Right cardiac atrium (tissue), 5 donors: ENCODE data around the gene L1TD1. TPM values are rescaled to one million over a fixed set of nuclear protein-coding genes. Genes with fewer than 3 reads are reported as not detected.
"Not testable (repeated sequence)": the region's sequence is repeated elsewhere in the genome, so short reads cannot be mapped to it uniquely, and the experiment has no call there.

Experiments used
- ATAC-seq, 2 donors: fragments of 200-7000 bp; cut with Tn5 transposase; one replicate each; pipeline versions ENCODE4 v1.8.0 to v1.9.1; 2020; ENCODE audit warnings: moderate library complexity in 2 of 2, mild to moderate bottlenecking in 1 of 2
- DNase-seq, 3 donors: peaks; one replicate each; pipeline ENCODE4 v3.0.0-alpha.2; 2020
- H3K27ac ChIP-seq: one replicate; pipeline ENCODE4 v1.5.1; 2013; ENCODE audit warnings: mild to moderate bottlenecking, low read length, control low read depth, moderate library complexity
- H3K27me3 ChIP-seq: one replicate; pipeline ENCODE4 v1.6.1; 2013; ENCODE audit not compliant: control insufficient read depth, insufficient read depth
- H3K4me1 ChIP-seq: one replicate; pipeline ENCODE4 v1.6.1; 2013; ENCODE audit warnings: low read length; ENCODE audit not compliant: control insufficient read depth, insufficient read depth
- H3K4me3 ChIP-seq: one replicate; pipeline ENCODE4 v1.5.1; 2013; ENCODE audit warnings: low read length, control low read depth
- H3K9me3 ChIP-seq: one replicate; pipeline ENCODE4 v1.6.1; 2013; ENCODE audit warnings: low read length; ENCODE audit not compliant: control insufficient read depth
- WGBS: extraction: QIAGEN DNeasy Blood & Tissue Kit; methylation state at CpG from one replicate; pipeline ENCODE4 v1.1.7; 2013; 5-methylcytosine and 5-hydroxymethylcytosine counted together
- intact Hi-C, 4 donors: fragments of 100-400 bp; cut with DNase I; formaldehyde crosslinking; loops; one replicate each; pipeline versions ENCODE4 v1.11.0 to v1.14.0; 2022 to 2023
- polyA plus RNA-seq: library from polyadenylated mRNA; stranded (reverse); fragments of 200-250 nt; gene quantifications from one replicate; pipeline ENCODE4 v1.2.3, GENCODE V29; 2013
- total RNA-seq, 4 donors: library from RNA; stranded (reverse); fragmentation: NEBNext Ultra II Directional; extraction: Animal tissue kit (Norgen Biotek cat#: 25700); gene quantifications; one replicate each; pipeline ENCODE4 v1.2.1, GENCODE V29; 2021
- donor health status: healthy with polysubstance abuse.
- donor health status: DM: no; HTN: yes; CAD: no.
- donor health status: DM: no; HTN: no; CAD: no.
- donor health status: DM: no; HTN: yes; CAD: no; lungs with severe emphysema.
- donor health status: DM: yes; HTN: yes; CAD: no.

L1TD1 gene
- total and polyA plus RNA-seq, 5 donors = 0.05 to 0.11 (median 0.09) TPM; not detected in 2

DNA sequence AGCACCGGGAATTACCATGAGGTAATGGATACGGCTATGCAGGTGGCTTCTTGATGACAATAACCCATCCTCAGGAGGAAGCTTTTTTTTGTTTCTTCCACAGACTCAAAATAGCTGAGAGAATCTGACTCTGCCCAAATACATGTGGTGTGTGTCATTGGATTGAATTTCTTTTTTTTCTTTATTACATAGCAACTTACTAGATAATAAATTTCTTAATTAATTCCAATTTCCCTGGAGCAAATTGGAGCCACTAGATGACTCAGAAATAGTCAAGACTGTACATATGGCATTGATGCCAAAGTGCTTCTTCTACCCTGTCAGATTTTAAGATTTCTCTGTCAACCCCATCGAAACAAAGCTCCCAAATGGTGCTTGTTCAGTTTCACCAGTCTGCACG, 42.7 kb downstream of the L1TD1 start:
- H3K4me3 ChIP-seq = no peak overlapping the region
- H3K9me3 ChIP-seq = no peaks in the 10 kb centered on the region
- intact Hi-C loops = no loop called here
- ATAC-seq (no peak), DNase-seq (no peak)
- WGBS = 88% methylated on average over 4 of the region's 4 CpGs
- no peaks in the 10 kb centered on the region for H3K27me3 ChIP-seq
- no peaks in the 10 kb centered on the region for H3K4me1 ChIP-seq
- no peak overlapping the region for H3K27ac ChIP-seq

DNA sequence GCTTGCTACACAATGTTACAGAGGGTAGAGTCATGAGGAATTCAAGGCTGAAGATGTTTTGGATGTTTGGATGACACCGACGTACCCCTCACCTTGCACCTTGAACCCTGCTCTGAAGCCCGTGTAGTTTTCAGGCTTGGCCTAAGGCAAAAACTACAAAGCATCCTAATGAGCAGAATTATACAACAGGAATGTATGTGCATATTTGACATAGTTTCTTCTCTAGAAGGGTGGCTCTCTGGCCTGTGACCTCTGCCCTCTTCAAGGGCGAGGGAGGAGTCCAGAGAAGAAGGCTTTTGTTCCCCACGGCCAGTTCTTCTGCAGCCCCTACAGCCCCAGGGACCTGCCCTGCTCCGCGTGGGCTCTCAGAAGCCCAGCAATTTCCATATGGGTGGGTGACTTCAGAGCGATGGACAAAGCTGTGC, 43.3 kb downstream of the L1TD1 start:
- DNase-seq = no peak
- H3K27ac ChIP-seq = no peak overlapping the region

DNA sequence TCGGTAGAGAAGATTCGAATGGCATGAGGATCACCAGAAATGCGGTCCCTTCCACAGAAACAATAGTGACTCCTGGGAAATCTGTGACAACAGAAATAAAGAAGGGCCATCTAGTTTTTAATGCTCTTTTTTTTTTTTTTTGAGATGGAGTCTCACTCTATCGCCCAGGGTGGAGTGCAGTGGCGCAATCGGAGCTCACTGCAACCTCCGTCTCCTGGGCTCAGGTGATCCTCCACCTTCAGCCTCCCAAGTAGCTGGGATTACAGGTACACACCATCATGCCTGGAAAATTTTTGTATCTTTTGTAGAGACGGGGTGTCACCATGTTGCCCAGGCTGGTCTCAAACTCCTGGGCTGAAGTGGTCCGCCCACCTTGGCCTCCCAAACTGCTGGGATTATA, 43.9 kb downstream of the L1TD1 start:
- Histone ChIP-seq H3K27ac (no peak overlapping the region), H3K4me1 (no peaks in the 10 kb centered on the region), H3K4me3 (no peak overlapping the region), H3K9me3 (no peaks in the 10 kb centered on the region), H3K27me3 (no peaks in the 10 kb centered on the region)
- ATAC-seq (no peak), DNase-seq (no peak)
- intact Hi-C loops = no loop called here
- WGBS = 94% methylated on average over 9 of the region's 9 CpGs

More for the DNA sequence above, 43.3 kb downstream of the L1TD1 start:
- intact Hi-C loops = no loop called here
- ATAC-seq = no peak
- H3K4me1 ChIP-seq = no peaks in the 10 kb centered on the region
- H3K27me3 ChIP-seq = no peaks in the 10 kb centered on the region
- no peak overlapping the region for H3K4me3 ChIP-seq
- WGBS = 70% methylated on average over 8 of the region's 8 CpGs
- H3K9me3 ChIP-seq = no peaks in the 10 kb centered on the region

DNA sequence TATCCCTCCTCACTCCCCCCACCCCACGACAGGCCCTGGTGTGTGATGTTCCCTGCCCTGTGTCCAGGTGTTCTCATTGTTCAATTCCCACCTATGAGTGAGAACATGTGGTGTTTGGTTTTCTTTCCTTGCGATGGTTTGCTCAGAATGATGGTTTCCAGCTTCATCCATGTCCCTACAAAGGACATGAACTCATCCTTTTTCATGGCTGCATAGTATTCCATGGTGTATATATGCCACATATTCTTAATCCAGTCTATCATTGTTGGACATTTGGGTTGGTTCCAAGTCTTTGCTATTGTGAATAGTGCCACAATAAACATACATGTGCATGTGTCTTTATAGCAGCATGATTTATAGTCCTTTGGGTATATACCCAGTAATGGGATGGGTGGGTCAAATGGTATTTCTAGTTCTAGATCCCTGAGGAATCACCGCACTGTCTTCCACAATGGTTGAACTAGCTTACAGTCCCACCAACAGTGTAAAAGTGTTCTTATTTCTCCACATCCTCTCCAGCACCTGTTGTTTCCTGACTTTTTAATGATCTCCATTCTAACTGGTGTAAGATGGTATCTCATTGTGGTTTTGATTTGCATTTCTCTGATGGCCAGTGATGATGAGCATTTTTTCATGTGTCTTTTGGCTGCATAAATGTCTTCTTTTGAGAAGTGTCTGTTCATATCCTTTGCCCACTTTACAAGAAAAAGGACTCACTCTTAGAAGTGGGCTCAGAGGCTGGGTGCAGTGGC, 45.2 kb downstream of the L1TD1 start:
- ATAC-seq, intact Hi-C loops, H3K4me3 ChIP-seq, DNase-seq, H3K4me1 ChIP-seq, H3K9me3 ChIP-seq, H3K27me3 ChIP-seq, H3K27ac ChIP-seq: not testable (repeated sequence)
- 94% methylated on average over 3 of the region's 3 CpGs for WGBS

DNA sequence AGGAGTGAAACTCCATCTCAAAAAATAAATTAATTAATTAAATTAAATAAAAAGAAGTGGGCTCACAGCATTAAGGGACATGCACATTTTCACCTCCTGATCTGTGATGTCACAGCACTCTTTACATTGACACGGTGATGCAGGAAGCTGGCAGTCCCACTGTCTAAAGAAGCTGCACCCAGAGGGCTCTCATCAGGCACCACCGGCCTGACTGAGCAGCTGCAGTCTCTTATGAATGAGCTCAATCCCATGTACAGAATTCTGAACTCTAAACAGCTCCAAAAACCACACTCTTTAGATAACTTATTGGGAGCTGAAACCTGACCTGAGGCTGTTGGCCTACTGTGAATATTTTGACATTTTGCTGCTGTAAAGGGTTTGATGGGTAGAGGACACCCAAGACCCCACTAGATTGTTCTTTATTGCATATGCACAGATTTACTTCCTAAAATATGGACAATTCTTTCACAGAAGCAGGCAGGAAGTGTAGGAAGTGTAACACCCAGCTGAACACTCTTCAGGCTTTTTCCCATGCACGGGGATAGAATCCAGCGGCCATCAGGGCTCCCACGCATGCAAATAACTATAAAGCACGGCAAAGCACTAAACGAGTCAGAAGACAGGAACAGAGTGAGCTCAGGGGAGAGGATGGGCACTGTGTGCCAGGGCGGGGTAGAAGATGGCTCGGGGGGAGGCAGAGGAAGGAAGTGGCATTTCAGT, 46.2 kb downstream of the L1TD1 start:
- no peaks in the 10 kb centered on the region for H3K4me1 ChIP-seq
- no peaks in the 10 kb centered on the region for H3K27me3 ChIP-seq
- intact Hi-C loops = no loop called here
- WGBS = 55% methylated on average over 9 of the region's 9 CpGs
- DNase-seq (no peak), ATAC-seq (no peak)
- H3K9me3 ChIP-seq = no peaks in the 10 kb centered on the region
- H3K27ac ChIP-seq = no peak overlapping the region
- no peak overlapping the region for H3K4me3 ChIP-seq

GRCh38 chr1:62241371-62242131, 46.9 kb downstream of the L1TD1 start:
- intact Hi-C loops = no loop called here
- ATAC-seq (no peak), DNase-seq (no peak)
- Histone ChIP-seq H3K9me3 (no peaks in the 10 kb centered on the region), H3K4me3 (no peak overlapping the region), H3K27ac (no peak overlapping the region), H3K4me1 (no peaks in the 10 kb centered on the region), H3K27me3 (no peaks in the 10 kb centered on the region)
- 56% methylated on average over 12 of the region's 12 CpGs for WGBS

DNA sequence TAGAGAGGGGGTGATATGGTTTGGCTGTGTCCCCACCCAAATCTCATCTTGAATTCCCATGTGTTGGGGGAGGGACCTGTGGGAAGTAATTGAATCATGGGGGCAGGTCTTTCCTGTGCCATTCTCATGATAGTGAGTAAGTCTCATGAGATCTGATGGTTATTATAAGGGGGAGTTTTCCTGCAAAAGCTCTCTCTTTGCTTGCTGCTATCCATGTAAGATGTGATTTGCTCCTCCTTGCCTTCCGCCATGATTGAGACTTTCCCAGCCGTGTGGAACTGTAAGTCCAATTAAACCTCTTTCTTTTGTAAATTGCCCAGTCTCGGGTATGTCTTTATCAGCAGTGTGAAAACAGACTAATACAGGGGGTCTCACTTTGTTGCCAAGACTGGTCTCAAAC, 49.7 kb downstream of the L1TD1 start:
- intact Hi-C loops, H3K4me1 ChIP-seq, ATAC-seq, H3K27ac ChIP-seq, H3K27me3 ChIP-seq, DNase-seq, H3K4me3 ChIP-seq, H3K9me3 ChIP-seq: not testable (repeated sequence)
- WGBS = 91% methylated on average over 3 of the region's 3 CpGs

DNA sequence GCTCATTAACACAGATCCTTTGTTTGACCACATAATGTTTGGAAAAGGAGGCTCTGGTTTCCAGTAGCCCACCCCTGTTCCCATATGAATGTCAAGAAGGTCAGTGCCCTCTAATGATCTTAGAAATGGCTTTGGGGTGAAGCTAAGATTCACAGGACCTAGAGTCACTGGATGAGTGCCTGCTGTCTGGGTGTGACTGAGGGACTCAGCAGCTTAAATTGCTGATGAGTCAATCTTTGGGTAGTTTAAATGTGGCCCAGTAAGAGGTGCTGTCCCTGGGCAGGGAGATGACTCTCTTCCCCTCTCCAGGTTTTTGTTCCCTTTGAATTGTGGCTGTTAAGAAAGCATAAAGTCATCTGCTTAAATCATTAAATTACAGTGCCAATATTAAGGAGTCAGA, 50.6 kb downstream of the L1TD1 start:
- ATAC-seq (no peak), DNase-seq (no peak)
- H3K27me3 ChIP-seq = no peaks in the 10 kb centered on the region
- no peak overlapping the region for H3K27ac ChIP-seq
- H3K4me3 ChIP-seq = no peak overlapping the region
- no peaks in the 10 kb centered on the region for H3K9me3 ChIP-seq
- H3K4me1 ChIP-seq = no peaks in the 10 kb centered on the region
- intact Hi-C loops = no loop called here

- intact Hi-C loops = no loop called here
- no peak overlapping the region for H3K27ac ChIP-seq
- no peak for DNase-seq
- ATAC-seq = peak in 1 of 2 donors; percentile 22
- H3K4me1 ChIP-seq = no peaks in the 10 kb centered on the region
- no peak overlapping the region for H3K4me3 ChIP-seq
- WGBS = 37% methylated on average over 14 of the region's 14 CpGs
- no peaks in the 10 kb centered on the region for H3K9me3 ChIP-seq
- no peaks in the 10 kb centered on the region for H3K27me3 ChIP-seq
These were observed 52.9 kb downstream of the L1TD1 start for GRCh38 chr1:62247391-62248168.

DNA sequence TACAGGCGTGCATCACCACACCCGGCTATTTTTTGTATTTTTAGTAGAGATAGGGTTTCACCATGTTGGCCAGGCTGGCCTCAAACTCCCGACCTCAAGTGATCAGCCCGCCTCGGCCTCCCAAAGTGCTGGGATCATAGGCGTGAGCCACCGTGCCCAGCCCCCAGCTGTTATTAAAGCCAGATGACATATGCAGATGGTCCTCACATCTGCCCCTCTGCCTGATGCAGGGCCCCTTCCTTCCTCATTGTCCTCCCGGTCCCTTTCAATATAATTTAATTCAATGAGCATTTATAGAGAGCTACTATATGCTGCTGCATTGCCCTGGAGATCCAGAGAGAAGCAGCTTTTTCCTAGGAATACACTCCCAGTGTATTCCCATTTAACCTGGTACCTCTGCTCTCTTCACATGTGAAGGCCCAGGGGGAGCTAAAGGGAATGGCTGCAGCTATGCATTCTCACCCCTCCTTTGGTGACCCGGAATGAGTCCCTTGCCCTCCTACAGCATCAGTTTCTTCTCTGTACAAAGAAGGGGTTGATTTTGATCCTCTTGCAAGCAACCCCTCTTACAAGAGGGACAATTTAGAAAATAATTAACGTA, 55.6 kb downstream of the L1TD1 start:
- DNase-seq (no peak), ATAC-seq (no peak)
- 75% methylated on average over 10 of the region's 10 CpGs for WGBS
- Histone ChIP-seq H3K27me3 (no peaks in the 10 kb centered on the region), H3K4me3 (no peak overlapping the region), H3K4me1 (no peaks in the 10 kb centered on the region), H3K27ac (no peak overlapping the region), H3K9me3 (no peaks in the 10 kb centered on the region)
- intact Hi-C loops = no loop called here
